ENCODE measurements around the gene THAP6. TPM values are rescaled to one million over a fixed set of nuclear protein-coding genes. Genes with fewer than 3 reads are reported as not detected.
"Not testable (repeated sequence)": the region's sequence is repeated elsewhere in the genome, so short reads cannot be mapped to it uniquely, and the experiment has no call there.

The THAP6 gene
- total RNA-seq, 4 donors from 2014 or later: 13.0 to 45.0 (median 17.0) TPM

- TF ChIP-seq POLR2A (IDR thresholded peaks at IDR 0.05) (no peak), POLR2AphosphoS5 (IDR thresholded peaks at IDR 0.05) (no peak), EP300 (IDR thresholded peaks at IDR 0.05) (no peak)
- TF ChIP-seq, protein P1, sequence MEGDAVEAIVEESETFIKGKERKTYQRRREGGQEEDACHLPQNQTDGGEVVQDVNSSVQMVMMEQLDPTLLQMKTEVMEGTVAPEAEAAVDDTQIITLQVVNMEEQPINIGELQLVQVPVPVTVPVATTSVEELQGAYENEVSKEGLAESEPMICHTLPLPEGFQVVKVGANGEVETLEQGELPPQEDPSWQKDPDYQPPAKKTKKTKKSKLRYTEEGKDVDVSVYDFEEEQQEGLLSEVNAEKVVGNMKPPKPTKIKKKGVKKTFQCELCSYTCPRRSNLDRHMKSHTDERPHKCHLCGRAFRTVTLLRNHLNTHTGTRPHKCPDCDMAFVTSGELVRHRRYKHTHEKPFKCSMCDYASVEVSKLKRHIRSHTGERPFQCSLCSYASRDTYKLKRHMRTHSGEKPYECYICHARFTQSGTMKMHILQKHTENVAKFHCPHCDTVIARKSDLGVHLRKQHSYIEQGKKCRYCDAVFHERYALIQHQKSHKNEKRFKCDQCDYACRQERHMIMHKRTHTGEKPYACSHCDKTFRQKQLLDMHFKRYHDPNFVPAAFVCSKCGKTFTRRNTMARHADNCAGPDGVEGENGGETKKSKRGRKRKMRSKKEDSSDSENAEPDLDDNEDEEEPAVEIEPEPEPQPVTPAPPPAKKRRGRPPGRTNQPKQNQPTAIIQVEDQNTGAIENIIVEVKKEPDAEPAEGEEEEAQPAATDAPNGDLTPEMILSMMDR (IDR thresholded peaks at IDR 0.05): no peak
- Histone ChIP-seq H3K4me1 (no peaks in the 10 kb centered on the region), H3K4me3 (no peak overlapping the region), H3K36me3 (peaks cover 13% of the 10 kb centered on the region), H3K27me3 (no peaks in the 10 kb centered on the region), H3K9me3 (no peaks in the 10 kb centered on the region), H3K27ac (no peak overlapping the region)
- no peak for DNase-seq (ENCODE audit: low spot score in 2 of 2)
Observed at GRCh38 chr4:75542824-75543223, 28.6 kb downstream of the THAP6 start.

- H3K27ac ChIP-seq; H3K9me3 ChIP-seq; DNase-seq (ENCODE audit: low spot score in 2 of 2); H3K4me3 ChIP-seq; H3K27me3 ChIP-seq; H3K4me1 ChIP-seq: not testable (repeated sequence)
- H3K36me3 ChIP-seq: peaks cover 13% of the 10 kb centered on the region
- WGBS: 94% methylated on average over 8 of the region's 8 CpGs
Observed at GRCh38 chr4:75544220-75544619, 29.9 kb downstream of the THAP6 start.

DNA sequence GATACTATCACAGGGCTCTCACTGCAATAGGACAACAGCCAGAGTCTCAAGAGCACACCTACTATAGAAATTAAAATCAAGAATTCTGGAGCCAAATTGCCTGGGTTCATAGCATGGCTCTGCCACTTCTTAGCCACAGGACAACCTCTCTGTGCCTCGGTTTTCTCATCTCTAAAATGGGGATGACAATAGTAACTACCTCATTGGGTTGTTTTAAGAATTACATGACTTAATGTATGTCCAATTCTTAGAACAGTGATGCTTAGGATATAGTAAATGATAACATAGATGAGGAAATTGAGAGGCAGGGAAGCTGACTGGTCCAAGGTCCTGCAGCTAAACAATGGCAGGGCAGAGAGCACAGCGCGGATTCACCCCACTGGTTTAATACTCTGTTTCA is 30.6 kb downstream of the THAP6 start:
- H3K36me3 ChIP-seq: peaks cover 8% of the 10 kb centered on the region
- no peaks in the 10 kb centered on the region for H3K9me3 ChIP-seq
- DNase-seq (ENCODE audit: low spot score in 2 of 2): no peak
- H3K27me3 ChIP-seq: no peaks in the 10 kb centered on the region
- 98% methylated on average over 3 of the region's 3 CpGs for WGBS
- no peak overlapping the region for H3K4me3 ChIP-seq
- no peak for TF ChIP-seq EP300 (IDR thresholded peaks at IDR 0.05)
- TF ChIP-seq POLR2A (IDR thresholded peaks at IDR 0.05): no peak
- TF ChIP-seq, protein P1 (IDR thresholded peaks at IDR 0.05): no peak
- TF ChIP-seq POLR2AphosphoS5 (IDR thresholded peaks at IDR 0.05): no peak
- H3K4me1 ChIP-seq: no peaks in the 10 kb centered on the region
- no peak overlapping the region for H3K27ac ChIP-seq

DNA sequence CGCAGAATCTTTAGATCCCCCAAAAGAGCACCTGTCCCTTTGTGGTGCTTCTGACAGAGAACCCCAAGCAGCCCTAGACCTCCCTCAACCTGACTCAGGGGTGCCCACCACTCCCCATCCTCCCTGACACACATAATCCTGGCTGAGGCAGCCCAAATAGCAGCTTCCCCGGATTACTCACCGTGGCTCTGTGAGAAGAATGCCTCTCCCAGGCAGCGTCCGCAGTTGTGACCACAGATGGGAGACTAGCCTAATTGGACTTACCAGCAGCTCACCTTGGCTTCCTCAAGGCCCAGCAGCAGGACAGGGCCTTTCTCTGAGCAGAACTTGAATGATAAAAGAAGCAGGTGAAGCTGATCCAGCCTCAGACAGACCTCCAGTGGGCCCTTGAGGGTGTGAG is 31.3 kb downstream of the THAP6 start:
- H3K4me3 ChIP-seq: no peak overlapping the region
- no peak overlapping the region for H3K27ac ChIP-seq
- H3K9me3 ChIP-seq: no peaks in the 10 kb centered on the region
- TF ChIP-seq POLR2AphosphoS5 (IDR thresholded peaks at IDR 0.05): no peak
- TF ChIP-seq, protein P1 (IDR thresholded peaks at IDR 0.05): no peak
- TF ChIP-seq EP300 (IDR thresholded peaks at IDR 0.05): no peak
- no peak for TF ChIP-seq POLR2A (IDR thresholded peaks at IDR 0.05)
- no peaks in the 10 kb centered on the region for H3K4me1 ChIP-seq
- no peaks in the 10 kb centered on the region for H3K27me3 ChIP-seq
- WGBS: 70% methylated on average over 2 of the region's 5 CpGs
- H3K36me3 ChIP-seq: peaks cover 8% of the 10 kb centered on the region
- DNase-seq (ENCODE audit: low spot score in 2 of 2): no peak

DNA sequence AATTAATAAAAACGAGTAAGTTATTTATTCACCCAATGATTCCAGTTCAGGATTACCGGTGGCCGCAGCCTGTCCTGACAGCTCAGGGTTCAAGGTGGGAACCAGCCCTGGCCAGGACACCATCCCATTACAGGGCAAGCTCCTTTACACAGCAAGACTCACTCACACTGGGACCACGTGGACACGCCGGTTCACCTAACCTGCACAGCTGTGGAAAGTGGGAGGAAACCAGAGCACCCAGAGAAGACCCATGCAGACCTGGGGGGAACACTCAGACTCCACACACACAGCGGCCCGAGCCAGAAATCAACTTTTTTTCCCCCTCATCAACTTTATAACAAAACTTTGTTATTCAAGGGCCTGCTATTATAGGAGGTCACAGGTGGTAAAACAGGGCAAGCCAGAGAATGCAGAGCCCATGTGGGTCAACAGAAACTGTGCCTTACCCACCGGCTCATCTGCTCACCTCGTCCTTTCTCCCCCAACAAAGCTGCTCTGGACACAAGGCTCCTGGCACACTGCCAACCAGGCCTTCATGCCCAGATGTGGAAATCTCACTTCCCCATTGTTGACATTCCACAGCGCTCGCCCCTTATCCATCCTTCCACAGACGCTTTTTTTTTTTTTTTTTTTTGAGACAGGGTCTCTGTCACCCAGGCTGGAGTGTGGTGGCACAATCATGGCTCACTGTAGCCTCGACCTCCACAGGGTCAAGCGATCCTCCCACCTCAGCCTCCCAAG is 33.5 kb downstream of the THAP6 start:
- Histone ChIP-seq H3K4me3 (no peak overlapping the region), H3K27ac (no peak overlapping the region), H3K4me1 (no peaks in the 10 kb centered on the region), H3K36me3 (peaks cover 8% of the 10 kb centered on the region), H3K27me3 (no peaks in the 10 kb centered on the region), H3K9me3 (no peaks in the 10 kb centered on the region)
- no peak for DNase-seq (ENCODE audit: low spot score in 2 of 2)
- WGBS: 77% methylated on average over 15 of the region's 15 CpGs
- TF ChIP-seq EP300 (IDR thresholded peaks at IDR 0.05): no peak
- TF ChIP-seq POLR2A (IDR thresholded peaks at IDR 0.05): no peak
- TF ChIP-seq POLR2AphosphoS5 (IDR thresholded peaks at IDR 0.05): no peak
- TF ChIP-seq, protein P1 (IDR thresholded peaks at IDR 0.05): no peak

GRCh38 chr4:75549019-75549418 is 34.7 kb downstream of the THAP6 start:
- WGBS: 79% methylated on average over 2 of the region's 2 CpGs
- TF ChIP-seq EP300 (IDR thresholded peaks at IDR 0.05) (no peak), POLR2AphosphoS5 (IDR thresholded peaks at IDR 0.05) (no peak), POLR2A (IDR thresholded peaks at IDR 0.05) (no peak)
- TF ChIP-seq, protein P1 (IDR thresholded peaks at IDR 0.05): no peak
- H3K36me3 ChIP-seq: peaks cover 7% of the 10 kb centered on the region
- H3K9me3 ChIP-seq: no peaks in the 10 kb centered on the region
- DNase-seq (ENCODE audit: low spot score in 2 of 2): no peak
- H3K27ac ChIP-seq: no peak overlapping the region
- H3K27me3 ChIP-seq: no peaks in the 10 kb centered on the region
- H3K4me3 ChIP-seq: no peak overlapping the region
- H3K4me1 ChIP-seq: no peaks in the 10 kb centered on the region

Data from suprapubic skin (tissue), 4 donors.